ENCODE measurements around the gene ZP4.
"Not testable (repeated sequence)": the region's sequence is repeated elsewhere in the genome, so short reads cannot be mapped to it uniquely, and the experiment has no call there.

Gene ZP4

DNA sequence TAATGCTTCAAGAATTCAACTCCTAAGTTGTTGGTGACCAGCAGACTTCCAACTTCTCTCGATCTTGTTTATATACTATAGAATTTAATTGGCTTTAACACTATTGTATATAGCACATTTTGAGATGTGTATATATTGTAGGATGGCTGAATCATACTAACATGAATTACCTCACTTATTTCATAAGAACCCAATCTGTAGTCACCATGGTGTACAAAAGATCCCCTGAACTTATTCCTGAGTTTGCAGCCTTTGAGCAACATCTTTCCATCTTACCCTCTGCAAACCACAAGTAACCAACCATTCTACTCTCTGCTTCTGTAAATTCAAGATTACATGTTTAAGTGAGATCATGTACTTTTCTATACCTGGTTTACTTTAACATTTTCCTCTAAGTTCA is 12.3 kb downstream of the ZP4 start:
- in situ Hi-C loops (cut with HindIII; ENCODE audit: low sequenced_read_pairs) = no loop called here

DNA sequence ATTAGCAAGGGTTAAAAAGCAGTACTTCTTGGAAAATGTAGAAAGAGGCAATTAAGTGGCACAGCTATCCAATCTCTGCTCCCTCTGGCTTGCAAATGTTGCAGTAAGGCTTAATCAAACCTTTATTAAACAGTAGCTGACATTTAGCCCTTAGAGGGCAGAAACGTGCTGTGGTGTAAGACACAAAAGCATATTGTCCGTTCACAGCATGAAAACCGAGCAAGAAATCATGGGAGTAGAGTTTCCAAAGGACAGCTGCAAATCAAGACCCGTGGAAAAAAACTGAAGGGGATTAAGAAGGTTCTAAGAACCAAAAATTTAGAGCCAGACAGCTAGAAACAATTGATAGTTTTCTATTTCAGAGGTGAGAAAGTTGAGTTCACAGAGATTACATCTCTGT is 13.1 kb downstream of the ZP4 start:
- in situ Hi-C loops (cut with HindIII; ENCODE audit: low sequenced_read_pairs) = no loop called here

DNA sequence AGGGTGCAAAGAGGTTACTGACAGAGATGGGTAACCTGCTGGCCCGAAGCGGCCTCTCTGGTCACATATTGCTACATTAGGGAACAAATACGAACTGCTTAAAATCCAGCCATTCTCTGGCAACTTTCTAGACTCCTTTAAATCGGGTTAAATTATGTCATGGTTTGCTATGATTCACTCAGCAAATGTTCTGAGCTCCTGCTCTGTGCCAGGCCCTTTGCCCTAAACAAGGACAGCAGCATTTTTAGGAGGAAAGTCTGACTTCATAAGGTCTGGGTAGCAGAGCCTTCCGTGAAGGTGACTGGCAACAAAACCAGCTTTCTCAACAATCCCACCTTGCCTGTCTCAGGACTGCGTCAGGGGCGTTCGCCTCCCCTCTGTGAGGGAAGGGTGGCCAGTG is 15.4 kb downstream of the ZP4 start:
- in situ Hi-C loops (cut with HindIII; ENCODE audit: low sequenced_read_pairs) = no loop called here

DNA sequence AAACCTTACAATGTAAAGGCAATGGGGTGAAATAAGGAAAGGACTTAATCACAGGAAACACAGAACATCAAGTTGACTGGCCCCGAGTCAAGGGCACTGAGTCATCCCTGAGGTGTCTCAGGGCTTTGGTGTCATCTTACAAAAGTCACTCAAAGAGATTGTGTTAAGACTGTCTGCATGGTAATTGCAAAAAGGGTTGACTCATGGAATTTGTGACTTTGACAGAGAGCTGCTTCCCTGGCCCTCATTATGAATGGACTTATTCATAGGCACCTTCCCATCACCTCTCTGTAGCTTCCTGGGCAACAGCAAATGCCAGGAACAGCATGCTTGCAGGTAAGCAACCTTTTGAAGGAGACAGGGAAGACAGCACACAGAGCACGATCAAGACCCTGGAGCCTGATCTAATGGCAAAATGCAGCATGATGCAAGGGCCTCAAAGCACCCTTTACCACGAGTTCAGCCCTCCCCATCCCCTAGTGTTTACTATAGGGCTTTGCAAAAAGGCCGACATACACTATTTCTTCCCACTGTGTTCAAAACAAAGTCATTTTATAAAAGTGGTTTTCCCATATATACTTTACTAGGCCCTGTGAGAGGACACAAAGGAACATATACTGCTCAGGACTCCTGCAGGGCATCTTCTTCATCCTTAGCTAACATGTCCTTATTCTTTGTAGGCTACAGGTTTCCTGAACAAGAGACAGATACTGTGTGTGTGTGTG is 17.1 kb downstream of the ZP4 start:
- in situ Hi-C loops (cut with HindIII; ENCODE audit: low sequenced_read_pairs) = no loop called here

DNA sequence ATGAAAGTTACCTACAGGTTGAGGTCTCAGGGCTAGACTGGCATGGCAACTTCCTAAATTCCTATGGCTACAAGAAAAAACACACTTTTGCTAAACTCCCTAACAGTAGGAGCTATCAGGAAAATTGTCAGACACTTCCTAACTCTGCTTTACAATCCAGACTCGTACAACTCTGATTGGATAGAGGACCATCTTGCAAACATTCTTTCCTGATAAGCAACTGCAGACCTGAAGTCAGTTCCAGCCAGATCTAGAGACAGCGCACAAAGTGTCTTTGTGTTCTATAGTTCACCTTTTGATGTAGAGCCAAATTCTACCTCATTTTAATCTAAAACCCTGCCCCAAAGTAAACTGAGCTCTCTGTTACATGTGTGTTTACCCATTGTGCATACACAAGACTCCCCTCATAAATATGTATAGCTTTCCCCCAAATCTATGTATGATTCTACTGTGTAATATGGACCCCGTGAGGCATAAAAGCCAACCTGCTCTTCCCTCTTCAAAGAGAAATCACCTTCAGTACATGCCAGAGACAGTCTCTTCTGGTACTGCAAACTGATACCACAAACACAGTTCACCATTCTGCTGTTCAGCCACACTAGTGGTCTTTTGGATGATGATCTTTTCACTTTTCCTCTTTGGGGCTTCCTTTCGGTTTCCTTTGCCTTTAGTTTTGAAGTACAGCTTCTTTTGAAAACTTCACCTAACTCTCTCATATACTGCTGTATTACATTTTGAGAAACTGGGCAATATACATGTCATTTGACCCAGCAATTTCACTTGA is 21.7 kb downstream of the ZP4 start:
- in situ Hi-C loops (cut with HindIII; ENCODE audit: low sequenced_read_pairs) = no loop called here

DNA sequence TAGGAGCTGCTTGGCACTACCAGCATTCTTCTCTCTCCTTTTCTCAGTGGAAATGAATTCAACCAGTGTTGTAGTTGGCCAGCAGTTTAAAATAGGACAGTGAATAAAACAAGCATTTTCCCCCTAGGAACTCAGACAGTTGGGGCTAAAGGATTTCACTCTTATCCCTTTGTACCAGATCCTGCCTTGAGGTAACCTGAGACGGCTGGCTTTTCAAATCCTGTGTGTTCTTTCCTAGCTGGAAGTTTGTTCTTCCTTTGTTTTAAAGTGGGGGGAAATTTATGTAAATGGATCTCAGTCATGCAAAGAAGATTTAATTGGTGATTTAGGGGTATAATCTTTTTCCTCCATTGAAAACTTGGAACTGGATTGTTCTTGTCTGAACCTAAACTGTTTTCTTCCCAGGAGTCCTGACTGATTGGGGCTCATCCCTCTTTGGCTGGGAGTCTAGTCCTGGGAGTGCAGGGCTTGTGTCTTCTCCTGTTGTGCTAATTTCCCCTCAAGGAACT is 23.3 kb downstream of the ZP4 start:
- in situ Hi-C loops (cut with HindIII; ENCODE audit: low sequenced_read_pairs) = no loop called here

DNA sequence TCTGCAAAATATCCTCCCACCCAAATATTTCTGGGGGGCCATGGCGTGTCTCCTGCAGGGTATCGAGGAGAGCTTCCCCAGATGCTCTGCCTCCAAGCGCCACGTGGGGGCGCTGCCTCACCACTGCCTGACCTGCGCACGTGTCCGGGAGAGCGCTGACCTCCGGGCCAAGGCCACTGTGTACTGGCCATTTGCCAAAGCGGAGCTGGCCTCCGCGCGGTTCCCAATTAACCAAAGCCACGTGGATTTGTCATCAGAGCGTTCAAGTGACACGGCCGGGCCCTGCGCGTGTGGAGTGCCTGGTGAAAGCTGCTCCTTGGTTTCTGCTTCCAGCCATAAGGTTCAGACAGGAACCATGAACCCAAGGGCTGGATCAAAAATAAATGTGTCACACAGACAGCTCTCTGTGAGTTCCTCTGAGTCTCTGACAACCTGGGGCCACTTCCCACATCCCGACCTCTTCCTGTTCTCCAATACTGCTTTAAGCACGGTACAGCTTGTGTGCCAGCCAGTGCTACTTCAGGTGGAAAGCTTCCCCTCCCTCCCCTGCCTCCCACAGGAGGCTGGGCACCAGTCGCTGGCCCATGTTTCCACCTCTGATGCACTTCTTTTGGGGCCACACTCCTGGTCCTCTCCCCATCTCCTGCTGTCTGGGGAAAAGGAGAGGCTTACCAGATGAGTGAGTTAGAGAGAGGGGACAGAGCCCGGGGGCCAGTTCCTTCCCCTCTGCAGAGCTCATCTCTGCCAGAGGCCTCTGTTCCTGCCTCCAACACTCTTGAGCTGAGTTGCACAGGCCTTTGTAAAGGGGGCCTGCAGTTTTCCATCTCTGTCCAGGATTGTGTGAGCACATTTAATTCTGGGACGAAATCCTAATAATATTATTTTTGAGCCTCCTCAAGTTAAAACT is 26.1 kb downstream of the ZP4 start:
- in situ Hi-C loops (cut with HindIII; ENCODE audit: low sequenced_read_pairs) = no loop called here

GRCh38 chr1:237863234-237863633 is 27.5 kb downstream of the ZP4 start:
- in situ Hi-C loops (cut with HindIII; ENCODE audit: low sequenced_read_pairs) = no loop called here

- in situ Hi-C loops (cut with HindIII; ENCODE audit: low sequenced_read_pairs) = no loop called here
Observed at GRCh38 chr1:237861944-237862343, 28.8 kb downstream of the ZP4 start.

DNA sequence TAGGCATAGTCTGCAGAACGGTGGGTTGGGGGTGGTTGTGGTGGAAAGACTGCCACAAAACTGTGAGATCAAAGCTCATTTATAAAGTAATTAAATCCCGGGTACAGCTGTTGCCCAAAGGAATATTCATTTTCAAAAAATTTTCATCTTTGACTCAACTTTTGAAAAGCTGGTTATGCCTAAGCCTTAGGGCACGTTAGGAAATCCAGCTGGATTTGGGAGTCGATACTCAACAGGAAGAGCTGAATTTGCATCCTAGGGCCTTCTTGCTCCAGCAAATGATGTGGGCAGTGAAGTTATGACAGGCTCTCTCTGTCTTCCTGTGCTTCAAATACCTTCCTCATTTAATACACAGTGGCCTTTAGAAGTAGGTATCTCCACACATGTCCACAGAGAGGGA is 31.7 kb downstream of the ZP4 start:
- in situ Hi-C loops (cut with HindIII; ENCODE audit: low sequenced_read_pairs) = no loop called here

DNA sequence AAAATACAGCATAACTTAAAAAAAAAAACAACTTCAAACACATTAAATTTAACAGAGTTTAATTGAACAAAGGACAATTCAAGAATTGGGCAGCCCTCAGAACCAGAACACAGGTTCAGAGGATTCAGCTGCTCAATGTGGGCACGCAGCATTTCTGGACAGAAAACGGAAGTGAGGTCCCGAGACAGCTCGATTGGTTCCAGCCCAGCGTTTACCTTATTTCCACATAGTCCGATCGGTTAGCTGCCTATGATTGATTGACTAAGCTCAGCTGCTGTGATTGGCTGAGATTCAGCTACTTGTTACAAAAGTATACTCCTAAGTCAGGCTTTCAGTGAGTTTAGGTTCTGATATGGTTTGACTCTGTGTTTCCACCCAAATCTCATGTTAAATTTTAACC is 33.3 kb downstream of the ZP4 start:
- in situ Hi-C loops (cut with HindIII; ENCODE audit: low sequenced_read_pairs) = no loop called here

GRCh38 chr1:237852342-237852741 is 38.4 kb downstream of the ZP4 start:
- in situ Hi-C loops (cut with HindIII; ENCODE audit: low sequenced_read_pairs) = no loop called here

GRCh38 chr1:237851210-237851845 is 39.4 kb downstream of the ZP4 start:
- in situ Hi-C loops (cut with HindIII; ENCODE audit: low sequenced_read_pairs) = no loop called here

DNA sequence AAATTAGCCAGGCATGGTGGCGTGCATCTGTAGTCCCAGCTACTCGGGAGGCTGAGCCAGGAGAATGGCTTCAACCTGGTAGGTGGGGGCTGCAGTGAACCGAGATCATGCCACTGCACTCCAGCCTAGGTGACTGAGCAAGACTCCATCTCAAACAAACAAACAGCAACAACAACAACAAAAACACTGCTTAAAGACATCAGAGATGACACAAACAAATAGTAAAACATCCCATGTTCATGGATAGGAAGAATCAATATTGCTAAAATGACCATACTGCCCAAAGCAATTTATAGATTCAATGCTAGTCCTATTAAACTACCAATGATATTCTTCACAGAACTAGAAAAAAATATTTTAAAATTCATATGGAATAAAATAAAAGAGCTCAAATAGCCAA is 47.2 kb downstream of the ZP4 start:
- in situ Hi-C loops (cut with HindIII; ENCODE audit: low sequenced_read_pairs) = not testable (repeated sequence)

GRCh38 chr1:237841485-237841884 is 49.2 kb downstream of the ZP4 start:
- in situ Hi-C loops (cut with HindIII; ENCODE audit: low sequenced_read_pairs) = no loop called here

GRCh38 chr1:237838904-237839534 is 51.7 kb downstream of the ZP4 start:
- in situ Hi-C loops (cut with HindIII; ENCODE audit: low sequenced_read_pairs) = no loop called here

DNA sequence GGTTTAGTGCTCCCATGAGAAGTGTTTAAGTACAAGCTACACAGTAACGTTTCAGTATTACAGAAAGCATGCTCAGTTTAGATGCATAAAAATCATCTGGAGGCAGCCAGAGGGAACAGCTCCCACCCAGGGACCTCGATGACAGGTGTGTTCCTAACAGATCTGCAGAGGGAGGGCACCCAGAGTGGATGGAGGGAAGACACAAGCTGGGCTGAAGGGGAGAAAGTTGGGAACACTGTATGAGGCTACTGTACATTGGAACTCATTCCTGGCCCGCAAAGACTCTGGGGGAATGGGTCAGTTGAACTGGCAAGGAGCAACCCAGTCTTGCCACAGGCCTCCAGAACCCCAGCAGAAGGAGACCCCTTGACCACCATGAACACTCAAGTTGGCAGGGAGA is 52.4 kb downstream of the ZP4 start:
- in situ Hi-C loops (cut with HindIII; ENCODE audit: low sequenced_read_pairs) = no loop called here

DNA sequence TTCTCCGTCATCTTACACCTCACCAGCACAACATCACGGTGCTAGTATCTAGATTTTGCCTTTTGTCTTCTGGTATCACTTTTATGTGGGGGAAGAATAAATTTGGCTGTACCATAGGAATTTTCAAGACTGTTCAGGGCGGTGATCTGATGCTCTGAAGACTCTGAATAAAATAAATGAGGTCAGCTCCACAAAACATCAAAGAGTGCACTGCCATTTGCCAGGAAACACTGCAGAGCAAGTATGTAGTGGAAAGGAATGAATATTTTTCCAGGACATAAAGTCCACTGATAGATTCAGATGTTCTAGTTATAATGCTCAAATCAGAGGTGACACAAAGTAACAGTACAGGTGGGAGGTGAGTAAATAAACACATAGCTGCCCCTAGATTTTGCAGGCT is 56.3 kb downstream of the ZP4 start:
- in situ Hi-C loops (cut with HindIII; ENCODE audit: low sequenced_read_pairs) = no loop called here

DNA sequence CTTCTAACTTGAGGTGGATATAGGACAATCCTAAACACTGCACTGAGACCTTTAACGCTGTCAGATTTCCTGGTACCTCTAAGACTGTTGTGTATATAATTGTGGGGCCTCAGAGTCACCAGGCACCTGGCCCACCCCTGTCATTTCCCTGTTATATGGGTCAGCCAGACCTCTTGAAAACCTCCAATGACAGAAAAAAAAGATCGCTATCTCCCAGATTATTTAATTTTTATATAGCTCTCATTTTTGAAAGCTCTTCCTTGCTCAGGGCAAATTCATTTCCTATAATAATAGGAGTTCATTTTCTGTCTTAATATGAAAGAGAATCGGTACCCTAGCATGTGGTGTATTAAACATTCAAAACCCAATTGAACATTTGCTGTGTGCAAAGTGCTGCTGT is 56.7 kb downstream of the ZP4 start:
- in situ Hi-C loops (cut with HindIII; ENCODE audit: low sequenced_read_pairs) = no loop called here

- in situ Hi-C loops (cut with HindIII; ENCODE audit: low sequenced_read_pairs) = no loop called here
Observed at GRCh38 chr1:237832858-237833257, 57.9 kb downstream of the ZP4 start.
